ENCODE results near the gene GLP1R.

- TF ChIP-seq ZNF384 (IDR thresholded peaks at IDR 0.05) (no peak), FOXK2 (IDR thresholded peaks at IDR 0.05) (no peak), SP1 (IDR thresholded peaks at IDR 0.05) (no peak), FOXM1 (IDR thresholded peaks at IDR 0.05; ENCODE audit: borderline replicate concordance) (no peak), NFRKB (IDR thresholded peaks at IDR 0.05) (no peak)
These were observed 12.0 kb downstream of the GLP1R start for GRCh38 chr6:39060467-39061160.
